HG03066 (cell line): Measurements from ENCODE around the gene WDFY4.

ENCODE experiments used
- ATAC-seq: cut with Tn5 transposase; IDR thresholded peaks from one replicate; pipeline ENCODE4 v1.9.1; 2021; ENCODE audit warnings: low read depth; ENCODE audit not compliant: unreplicated experiment

The WDFY4 gene

GRCh38 chr10:48805848-48806247 is 121.2 kb downstream of the WDFY4 start:
- ATAC-seq: no peak

- no peak for ATAC-seq
Observed at GRCh38 chr10:48806342-48806741, 121.7 kb downstream of the WDFY4 start.

GRCh38 chr10:48807791-48808470 is 123.3 kb downstream of the WDFY4 start:
- ATAC-seq: no peak

GRCh38 chr10:48809261-48809660 is 124.6 kb downstream of the WDFY4 start:
- ATAC-seq: no peak

GRCh38 chr10:48811461-48811860 is 126.8 kb downstream of the WDFY4 start:
- ATAC-seq: no peak

- no peak for ATAC-seq
Observed at GRCh38 chr10:48811917-48812316, 127.2 kb downstream of the WDFY4 start.

GRCh38 chr10:48813291-48813690 is 128.6 kb downstream of the WDFY4 start:
- ATAC-seq: no peak

- no peak for ATAC-seq
Observed at GRCh38 chr10:48813825-48814224, 129.2 kb downstream of the WDFY4 start.

GRCh38 chr10:48814933-48815332 is 130.3 kb downstream of the WDFY4 start:
- ATAC-seq: no peak

- no peak for ATAC-seq
Observed at GRCh38 chr10:48817141-48817540, 132.5 kb downstream of the WDFY4 start.

GRCh38 chr10:48818081-48818480 is 133.4 kb downstream of the WDFY4 start:
- ATAC-seq: no peak

- no peak for ATAC-seq
Observed at GRCh38 chr10:48818861-48819520, 134.3 kb downstream of the WDFY4 start.

- no peak for ATAC-seq
Observed at GRCh38 chr10:48819783-48820182, 135.1 kb downstream of the WDFY4 start.

- ATAC-seq: no peak
Observed at GRCh38 chr10:48820231-48820630, 135.6 kb downstream of the WDFY4 start.

- ATAC-seq: no peak
Observed at GRCh38 chr10:48820699-48821098, 136.0 kb downstream of the WDFY4 start.

- ATAC-seq: no peak
Observed at GRCh38 chr10:48821111-48821510, 136.4 kb downstream of the WDFY4 start.

- ATAC-seq: no peak
Observed at GRCh38 chr10:48821692-48822091, 137.0 kb downstream of the WDFY4 start.

GRCh38 chr10:48833674-48834073 is 149.0 kb downstream of the WDFY4 start:
- no peak for ATAC-seq

GRCh38 chr10:48834189-48834965 is 149.7 kb downstream of the WDFY4 start:
- no peak for ATAC-seq

- no peak for ATAC-seq
Observed at GRCh38 chr10:48835781-48836180, 151.1 kb downstream of the WDFY4 start.

- ATAC-seq: no peak
Observed at GRCh38 chr10:48836605-48837004, 151.9 kb downstream of the WDFY4 start.

GRCh38 chr10:48838834-48839233 is 154.2 kb downstream of the WDFY4 start:
- ATAC-seq: no peak
